ENCODE data around the gene ANKMY2.
"Not testable (repeated sequence)": the region's sequence is repeated elsewhere in the genome, so short reads cannot be mapped to it uniquely, and the experiment has no call there.

ANKMY2 gene

DNA sequence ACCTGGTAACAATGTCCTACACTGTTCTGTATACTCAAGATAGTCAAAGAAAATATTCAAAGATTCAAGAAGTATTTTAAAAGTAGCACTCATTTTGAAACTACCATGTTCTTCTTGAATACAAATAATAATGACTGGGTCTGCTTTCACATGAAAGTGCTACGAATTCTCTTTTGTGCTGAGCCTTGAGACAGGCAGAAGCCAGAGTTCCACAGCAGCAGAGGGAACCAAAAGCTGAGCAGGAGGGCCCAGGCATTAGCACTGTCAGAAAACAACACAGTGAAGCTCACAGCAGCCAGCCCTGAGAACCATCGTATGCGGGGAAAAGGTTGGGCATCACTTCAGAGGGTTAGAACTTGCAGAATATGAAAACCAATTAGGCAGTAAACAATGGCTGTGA, 38.9 kb downstream of the ANKMY2 start:
- TF ChIP-seq, protein P1, sequence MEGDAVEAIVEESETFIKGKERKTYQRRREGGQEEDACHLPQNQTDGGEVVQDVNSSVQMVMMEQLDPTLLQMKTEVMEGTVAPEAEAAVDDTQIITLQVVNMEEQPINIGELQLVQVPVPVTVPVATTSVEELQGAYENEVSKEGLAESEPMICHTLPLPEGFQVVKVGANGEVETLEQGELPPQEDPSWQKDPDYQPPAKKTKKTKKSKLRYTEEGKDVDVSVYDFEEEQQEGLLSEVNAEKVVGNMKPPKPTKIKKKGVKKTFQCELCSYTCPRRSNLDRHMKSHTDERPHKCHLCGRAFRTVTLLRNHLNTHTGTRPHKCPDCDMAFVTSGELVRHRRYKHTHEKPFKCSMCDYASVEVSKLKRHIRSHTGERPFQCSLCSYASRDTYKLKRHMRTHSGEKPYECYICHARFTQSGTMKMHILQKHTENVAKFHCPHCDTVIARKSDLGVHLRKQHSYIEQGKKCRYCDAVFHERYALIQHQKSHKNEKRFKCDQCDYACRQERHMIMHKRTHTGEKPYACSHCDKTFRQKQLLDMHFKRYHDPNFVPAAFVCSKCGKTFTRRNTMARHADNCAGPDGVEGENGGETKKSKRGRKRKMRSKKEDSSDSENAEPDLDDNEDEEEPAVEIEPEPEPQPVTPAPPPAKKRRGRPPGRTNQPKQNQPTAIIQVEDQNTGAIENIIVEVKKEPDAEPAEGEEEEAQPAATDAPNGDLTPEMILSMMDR (IDR thresholded peaks at IDR 0.05; ENCODE audit: poor library complexity, severe bottlenecking), result no peak

DNA sequence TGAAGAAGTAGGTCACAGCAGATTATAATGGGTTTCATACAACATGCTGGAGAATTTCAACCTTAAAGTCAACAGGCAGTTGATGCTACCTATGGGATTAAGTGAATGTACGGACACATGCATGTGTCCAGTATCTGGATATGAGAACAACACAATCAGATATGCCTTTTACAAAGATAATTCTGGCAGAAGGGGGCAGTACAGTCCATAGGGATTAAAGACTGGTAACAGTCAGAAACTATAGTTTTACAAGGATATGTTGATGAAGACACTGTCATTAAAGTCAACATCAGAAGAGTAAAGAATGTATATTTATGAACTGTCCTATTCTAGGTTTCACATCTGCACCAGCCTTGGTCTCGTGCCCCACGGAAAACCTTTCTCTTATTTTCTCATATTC, 41.5 kb downstream of the ANKMY2 start:
- H3K4me3 ChIP-seq (ENCODE audit: severe bottlenecking), result no peak overlapping the region
- no peaks in the 10 kb centered on the region for H3K27me3 ChIP-seq (ENCODE audit: insufficient read depth, poor library complexity, severe bottlenecking)
- no peak overlapping the region for H3K27ac ChIP-seq (ENCODE audit: poor library complexity, severe bottlenecking)
- H3K4me1 ChIP-seq (ENCODE audit: insufficient read depth, poor library complexity, severe bottlenecking), result no peaks in the 10 kb centered on the region
- no peak for ATAC-seq (ENCODE audit: low read depth)
- no peak for DNase-seq (ENCODE audit: low spot score)
- H3K36me3 ChIP-seq (ENCODE audit: low read depth), result peaks cover 49% of the 10 kb centered on the region
- no peaks in the 10 kb centered on the region for H3K9me3 ChIP-seq (ENCODE audit: severe bottlenecking)
- TF ChIP-seq, protein P1 (IDR thresholded peaks at IDR 0.05; ENCODE audit: poor library complexity, severe bottlenecking), result peak; percentile 31

More for the DNA sequence above, 38.9 kb downstream of the ANKMY2 start:
- H3K4me3 ChIP-seq (ENCODE audit: severe bottlenecking), result no peak overlapping the region
- ATAC-seq (ENCODE audit: low read depth) (no peak), DNase-seq (ENCODE audit: low spot score) (no peak)
- no peaks in the 10 kb centered on the region for H3K4me1 ChIP-seq (ENCODE audit: insufficient read depth, poor library complexity, severe bottlenecking)
- peaks cover 51% of the 10 kb centered on the region for H3K36me3 ChIP-seq (ENCODE audit: low read depth)
- no peaks in the 10 kb centered on the region for H3K27me3 ChIP-seq (ENCODE audit: insufficient read depth, poor library complexity, severe bottlenecking)
- no peak overlapping the region for H3K27ac ChIP-seq (ENCODE audit: poor library complexity, severe bottlenecking)
- no peaks in the 10 kb centered on the region for H3K9me3 ChIP-seq (ENCODE audit: severe bottlenecking)

- ATAC-seq (ENCODE audit: low read depth), result no peak
- peaks cover 49% of the 10 kb centered on the region for H3K36me3 ChIP-seq (ENCODE audit: low read depth)
- no peak overlapping the region for H3K27ac ChIP-seq (ENCODE audit: poor library complexity, severe bottlenecking)
- DNase-seq (ENCODE audit: low spot score), result no peak
- TF ChIP-seq, protein P1 (IDR thresholded peaks at IDR 0.05; ENCODE audit: poor library complexity, severe bottlenecking), result no peak
- no peaks in the 10 kb centered on the region for H3K27me3 ChIP-seq (ENCODE audit: insufficient read depth, poor library complexity, severe bottlenecking)
- no peaks in the 10 kb centered on the region for H3K9me3 ChIP-seq (ENCODE audit: severe bottlenecking)
- H3K4me3 ChIP-seq (ENCODE audit: severe bottlenecking), result no peak overlapping the region
- H3K4me1 ChIP-seq (ENCODE audit: insufficient read depth, poor library complexity, severe bottlenecking), result no peaks in the 10 kb centered on the region
Measured at GRCh38 chr7:16603633-16604032, 41.9 kb downstream of the ANKMY2 start.

GRCh38 chr7:16599860-16600259, 45.7 kb downstream of the ANKMY2 start:
- H3K4me1 ChIP-seq (ENCODE audit: insufficient read depth, poor library complexity, severe bottlenecking), result no peaks in the 10 kb centered on the region
- TF ChIP-seq, protein P1 (IDR thresholded peaks at IDR 0.05; ENCODE audit: poor library complexity, severe bottlenecking), result no peak
- peaks cover 23% of the 10 kb centered on the region for H3K36me3 ChIP-seq (ENCODE audit: low read depth)
- H3K4me3 ChIP-seq (ENCODE audit: severe bottlenecking), result no peak overlapping the region
- no peaks in the 10 kb centered on the region for H3K27me3 ChIP-seq (ENCODE audit: insufficient read depth, poor library complexity, severe bottlenecking)
- H3K9me3 ChIP-seq (ENCODE audit: severe bottlenecking), result no peaks in the 10 kb centered on the region
- DNase-seq (ENCODE audit: low spot score), result no peak
- H3K27ac ChIP-seq (ENCODE audit: poor library complexity, severe bottlenecking), result no peak overlapping the region
- ATAC-seq (ENCODE audit: low read depth), result no peak

DNA sequence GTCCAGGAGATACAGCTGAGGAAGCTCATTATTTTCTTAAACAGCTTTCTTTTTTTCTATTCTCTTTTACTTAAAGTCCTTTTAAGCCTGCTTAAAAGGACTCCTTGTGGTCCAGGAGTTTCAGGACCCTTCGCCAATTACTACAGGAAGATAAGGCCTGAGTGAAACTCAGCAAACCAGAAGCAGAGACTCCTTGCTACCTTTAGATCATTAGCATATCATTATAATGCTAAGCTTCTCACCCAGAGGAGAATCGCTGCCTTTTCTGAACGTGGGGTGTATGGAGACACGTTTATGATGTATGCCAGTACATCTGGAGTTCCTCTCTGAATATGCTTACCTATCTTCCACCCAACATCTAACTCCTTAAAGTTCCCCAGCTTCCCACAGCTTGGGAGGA, 47.5 kb downstream of the ANKMY2 start:
- Histone ChIP-seq H3K36me3 (ENCODE audit: low read depth) (peaks cover 16% of the 10 kb centered on the region), H3K27me3 (ENCODE audit: insufficient read depth, poor library complexity, severe bottlenecking) (no peaks in the 10 kb centered on the region), H3K9me3 (ENCODE audit: severe bottlenecking) (no peaks in the 10 kb centered on the region), H3K4me3 (ENCODE audit: severe bottlenecking) (no peak overlapping the region), H3K27ac (ENCODE audit: poor library complexity, severe bottlenecking) (no peak overlapping the region), H3K4me1 (ENCODE audit: insufficient read depth, poor library complexity, severe bottlenecking) (no peaks in the 10 kb centered on the region)
- TF ChIP-seq, protein P1 (IDR thresholded peaks at IDR 0.05; ENCODE audit: poor library complexity, severe bottlenecking), result no peak
- DNase-seq (ENCODE audit: low spot score) (no peak), ATAC-seq (ENCODE audit: low read depth) (no peak)

DNA sequence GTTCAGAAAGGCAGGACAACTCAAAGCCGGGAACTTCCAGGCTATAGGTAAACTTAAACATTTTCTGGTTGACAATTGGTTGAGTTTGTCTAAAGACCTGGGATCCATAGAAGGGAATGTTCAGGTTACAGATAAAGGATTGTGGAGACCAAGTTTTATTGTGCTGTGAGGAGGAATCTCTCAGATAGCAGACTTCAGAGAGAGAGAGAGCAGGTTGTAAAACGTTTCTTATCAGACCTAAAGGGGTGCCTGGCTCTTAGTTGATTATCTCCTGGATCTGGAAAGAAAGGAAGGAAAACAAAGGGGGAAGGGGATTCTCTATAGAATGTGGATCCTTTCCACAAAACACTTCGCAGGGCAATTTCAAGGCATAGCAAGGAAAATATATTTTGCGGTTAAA, 50.0 kb downstream of the ANKMY2 start:
- H3K27ac ChIP-seq (ENCODE audit: poor library complexity, severe bottlenecking); H3K27me3 ChIP-seq (ENCODE audit: insufficient read depth, poor library complexity, severe bottlenecking); ATAC-seq (ENCODE audit: low read depth); H3K4me3 ChIP-seq (ENCODE audit: severe bottlenecking); H3K9me3 ChIP-seq (ENCODE audit: severe bottlenecking); DNase-seq (ENCODE audit: low spot score); H3K4me1 ChIP-seq (ENCODE audit: insufficient read depth, poor library complexity, severe bottlenecking); H3K36me3 ChIP-seq (ENCODE audit: low read depth): not testable (repeated sequence)

Measured in RWPE2 (cell line).